Transverse colon (tissue), 4 donors: ENCODE measurements around the gene PHRF1.

ENCODE experiments used
- EP300 ChIP-seq: sonication (generic); formaldehyde crosslinking; IDR thresholded peaks from one replicate; pipeline ENCODE4 v1.6.1; 2017; ENCODE audit warnings: antibody characterized with exemption, low read depth
- POLR2A ChIP-seq: fragments of 450-650 bp; IDR thresholded peaks from one replicate; pipeline ENCODE4 v1.6.1; 2016; ENCODE audit warnings: antibody characterized with exemption, mild to moderate bottlenecking, moderate library complexity
- POLR2AphosphoS5 ChIP-seq, 3 donors: sonication (generic); formaldehyde crosslinking; IDR thresholded peaks; one replicate each; pipeline ENCODE4 v1.6.1; 2016; ENCODE audit warnings: antibody characterized with exemption in 3 of 3
- TF ChIP-seq, protein P1 (sequence below), 5 experiments: fragments of 200-600 bp in 3 of 5; fragments of 450-650 bp in 2 of 5; sonication (generic) in 3 of 5; IDR thresholded peaks; 1 replicate in 2 of 5; 2 replicates in 3 of 5; pipeline ENCODE4 v1.5.1; 2016 to 2017; ENCODE audit warnings: antibody characterized with exemption in 5 of 5, inconsistent platforms in 3 of 5, mild to moderate bottlenecking in 2 of 5, moderate library complexity in 1 of 5

DNA sequence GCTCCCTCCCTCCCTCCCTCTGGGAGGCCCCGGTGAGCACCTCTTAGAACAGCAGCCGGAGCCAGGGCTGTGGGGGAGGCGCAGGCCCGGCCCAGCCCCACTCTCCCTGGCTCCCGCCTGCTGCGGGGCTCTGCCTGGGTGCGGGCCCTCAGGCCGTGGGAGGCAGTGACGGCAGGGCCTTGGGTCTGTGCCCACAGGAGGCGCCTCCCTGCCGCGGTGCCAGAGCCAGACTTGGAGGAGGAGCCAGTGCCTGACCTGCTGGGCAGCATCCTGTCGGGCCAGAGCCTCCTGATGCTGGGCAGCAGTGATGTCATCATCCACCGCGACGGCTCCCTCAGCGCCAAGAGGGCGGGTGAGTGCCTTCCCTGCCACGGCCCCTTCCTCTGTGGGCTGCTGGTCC, 30.0 kb downstream of the PHRF1 start:
- TF ChIP-seq, protein P1, sequence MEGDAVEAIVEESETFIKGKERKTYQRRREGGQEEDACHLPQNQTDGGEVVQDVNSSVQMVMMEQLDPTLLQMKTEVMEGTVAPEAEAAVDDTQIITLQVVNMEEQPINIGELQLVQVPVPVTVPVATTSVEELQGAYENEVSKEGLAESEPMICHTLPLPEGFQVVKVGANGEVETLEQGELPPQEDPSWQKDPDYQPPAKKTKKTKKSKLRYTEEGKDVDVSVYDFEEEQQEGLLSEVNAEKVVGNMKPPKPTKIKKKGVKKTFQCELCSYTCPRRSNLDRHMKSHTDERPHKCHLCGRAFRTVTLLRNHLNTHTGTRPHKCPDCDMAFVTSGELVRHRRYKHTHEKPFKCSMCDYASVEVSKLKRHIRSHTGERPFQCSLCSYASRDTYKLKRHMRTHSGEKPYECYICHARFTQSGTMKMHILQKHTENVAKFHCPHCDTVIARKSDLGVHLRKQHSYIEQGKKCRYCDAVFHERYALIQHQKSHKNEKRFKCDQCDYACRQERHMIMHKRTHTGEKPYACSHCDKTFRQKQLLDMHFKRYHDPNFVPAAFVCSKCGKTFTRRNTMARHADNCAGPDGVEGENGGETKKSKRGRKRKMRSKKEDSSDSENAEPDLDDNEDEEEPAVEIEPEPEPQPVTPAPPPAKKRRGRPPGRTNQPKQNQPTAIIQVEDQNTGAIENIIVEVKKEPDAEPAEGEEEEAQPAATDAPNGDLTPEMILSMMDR (IDR thresholded peaks at IDR 0.05), result no peak
- TF ChIP-seq POLR2AphosphoS5 (IDR thresholded peaks at IDR 0.05), result no peak
- no peak for TF ChIP-seq EP300
- TF ChIP-seq POLR2A, result no peak
